ENCODE results near the gene JMJD1C. TPM values are rescaled to one million over a fixed set of nuclear protein-coding genes. Genes with fewer than 3 reads are reported as not detected.
"Not testable (repeated sequence)": the region's sequence is repeated elsewhere in the genome, so short reads cannot be mapped to it uniquely, and the experiment has no call there.

The JMJD1C gene
- total RNA-seq, 2 donors from 2014 or later: 91.8 to 103 TPM

GRCh38 chr10:63157845-63158624 lies 307.7 kb downstream of the JMJD1C start:
- no peak for TF ChIP-seq POLR2A (IDR thresholded peaks at IDR 0.05)
- TF ChIP-seq CTCF (IDR thresholded peaks at IDR 0.05): peak; percentile 58 to 76 (median 71)
- peak; percentile 74 for ATAC-seq
- H3K27me3 ChIP-seq: no peaks in the 10 kb centered on the region
- no peaks in the 10 kb centered on the region for H3K4me1 ChIP-seq
- intact Hi-C loops (cut with DNase I): no loop called here
- H3K9me3 ChIP-seq: no peaks in the 10 kb centered on the region
- DNase-seq: peak in 3 of 4 donors; percentile 24 to 40 (median 33)
- H3K4me3 ChIP-seq: no peak overlapping the region
- WGBS, 2 donors: 62 to 63% methylated on average over 3 of the region's 3 CpGs
- H3K36me3 ChIP-seq (replicated peaks in 1 of 2; ENCODE audit: insufficient read depth in 1 of 2, low read depth in 2 of 2): peaks cover 0 to 7% of the 10 kb centered on the region in 2 donors
- no peak overlapping the region for H3K27ac ChIP-seq

- Histone ChIP-seq H3K27ac (no peak overlapping the region), H3K36me3 (replicated peaks in 1 of 2; ENCODE audit: insufficient read depth in 1 of 2, low read depth in 2 of 2) (peaks cover 0 to 9% of the 10 kb centered on the region in 2 donors), H3K27me3 (no peaks in the 10 kb centered on the region), H3K4me3 (no peak overlapping the region), H3K4me1 (no peaks in the 10 kb centered on the region), H3K9me3 (no peaks in the 10 kb centered on the region)
- 69 to 77% methylated on average over 2 of the region's 2 CpGs for WGBS, 2 donors
- ATAC-seq (no peak), DNase-seq (no peak)
- no peak for TF ChIP-seq POLR2A (IDR thresholded peaks at IDR 0.05)
- TF ChIP-seq CTCF (IDR thresholded peaks at IDR 0.05): no peak
- intact Hi-C loops (cut with DNase I): no loop called here
These were observed 309.5 kb downstream of the JMJD1C start for GRCh38 chr10:63156236-63156635.

- TF ChIP-seq POLR2A (IDR thresholded peaks at IDR 0.05) (no peak), CTCF (IDR thresholded peaks at IDR 0.05) (no peak)
- intact Hi-C loops (cut with DNase I): no loop called here
- ATAC-seq: no peak
- no peak overlapping the region for H3K27ac ChIP-seq
- H3K4me1 ChIP-seq: no peaks in the 10 kb centered on the region
- WGBS, 2 donors: 89 to 93% methylated on average over 8 of the region's 8 CpGs
- no peak overlapping the region for H3K4me3 ChIP-seq
- H3K9me3 ChIP-seq: no peaks in the 10 kb centered on the region
- no peak for DNase-seq
- H3K27me3 ChIP-seq: no peaks in the 10 kb centered on the region
- H3K36me3 ChIP-seq (replicated peaks in 1 of 2; ENCODE audit: insufficient read depth in 1 of 2, low read depth in 2 of 2): peaks cover 0 to 11% of the 10 kb centered on the region in 2 donors
These were observed 310.3 kb downstream of the JMJD1C start for GRCh38 chr10:63155388-63156020.

GRCh38 chr10:63154546-63155387 lies 311.0 kb downstream of the JMJD1C start:
- ATAC-seq (no peak), DNase-seq (no peak)
- Histone ChIP-seq H3K9me3 (no peaks in the 10 kb centered on the region), H3K4me1 (no peaks in the 10 kb centered on the region), H3K36me3 (replicated peaks in 1 of 2; ENCODE audit: insufficient read depth in 1 of 2, low read depth in 2 of 2) (peaks cover 0 to 12% of the 10 kb centered on the region in 2 donors), H3K27me3 (no peaks in the 10 kb centered on the region), H3K4me3 (no peak overlapping the region), H3K27ac (no peak overlapping the region)
- TF ChIP-seq POLR2A (IDR thresholded peaks at IDR 0.05) (no peak), CTCF (IDR thresholded peaks at IDR 0.05) (no peak)
- intact Hi-C loops (cut with DNase I): no loop called here
- 67 to 71% methylated on average over 6 of the region's 6 CpGs for WGBS, 2 donors

- H3K4me1 ChIP-seq; H3K27me3 ChIP-seq; H3K4me3 ChIP-seq; DNase-seq; intact Hi-C loops (cut with DNase I); H3K9me3 ChIP-seq; ATAC-seq; H3K27ac ChIP-seq: not testable (repeated sequence)
- H3K36me3 ChIP-seq (replicated peaks in 1 of 2; ENCODE audit: insufficient read depth in 1 of 2, low read depth in 2 of 2): peaks cover 0 to 12% of the 10 kb centered on the region in 2 donors
- WGBS, 2 donors: 82 to 83% methylated on average over 9 of the region's 9 CpGs
These were observed 311.8 kb downstream of the JMJD1C start for GRCh38 chr10:63153868-63154545.
